ENCODE data around the gene ARG2. TPM values are rescaled to one million over a fixed set of nuclear protein-coding genes. Genes with fewer than 3 reads are reported as not detected.

ARG2 gene
- total RNA-seq, 4 donors from 2014 or later: 7.1 to 50.6 (median 17.7) TPM

GRCh38 chr14:67577181-67577808 lies 42.4 kb upstream of the ARG2 start:
- Histone ChIP-seq H3K4me1 (no peaks in the 10 kb centered on the region), H3K27me3 (no peaks in the 10 kb centered on the region), H3K27ac (no peak overlapping the region), H3K4me3 (no peak overlapping the region), H3K36me3 (peaks cover 0 to 34% (median 0%) of the 10 kb centered on the region in 3 donors), H3K9me3 (no peaks in the 10 kb centered on the region)
- TF ChIP-seq CTCF (IDR thresholded peaks at IDR 0.05): no peak
- no peak for TF ChIP-seq POLR2A (IDR thresholded peaks at IDR 0.05)
- no peak for DNase-seq
- intact Hi-C loops (cut with DNase I): no loop called here
- WGBS, 2 donors: 76 to 79% methylated on average over 8 to 12 of the region's 13 CpGs

GRCh38 chr14:67577909-67578749 lies 41.6 kb upstream of the ARG2 start:
- no peak for DNase-seq
- H3K4me1 ChIP-seq: no peaks in the 10 kb centered on the region
- H3K27ac ChIP-seq: no peak overlapping the region
- no peak for TF ChIP-seq CTCF (IDR thresholded peaks at IDR 0.05)
- TF ChIP-seq POLR2A (IDR thresholded peaks at IDR 0.05): no peak
- intact Hi-C loops (cut with DNase I): no loop called here
- no peaks in the 10 kb centered on the region for H3K27me3 ChIP-seq
- no peak overlapping the region for H3K4me3 ChIP-seq
- WGBS, 2 donors: 76 to 86% methylated on average over 9 to 12 of the region's 16 CpGs
- H3K9me3 ChIP-seq: no peaks in the 10 kb centered on the region
- H3K36me3 ChIP-seq: peaks cover 0 to 34% (median 0%) of the 10 kb centered on the region in 3 donors

GRCh38 chr14:67579040-67579439 lies 40.7 kb upstream of the ARG2 start:
- Histone ChIP-seq H3K9me3 (no peaks in the 10 kb centered on the region), H3K4me3 (no peak overlapping the region), H3K27me3 (no peaks in the 10 kb centered on the region), H3K4me1 (no peaks in the 10 kb centered on the region), H3K27ac (no peak overlapping the region), H3K36me3 (peaks cover 0 to 34% (median 0%) of the 10 kb centered on the region in 3 donors)
- intact Hi-C loops (cut with DNase I): no loop called here
- no peak for DNase-seq
- TF ChIP-seq CTCF (IDR thresholded peaks at IDR 0.05) (no peak), POLR2A (IDR thresholded peaks at IDR 0.05) (no peak)
- 83 to 87% methylated on average over 5 to 8 of the region's 15 CpGs for WGBS, 2 donors

GRCh38 chr14:67579636-67580035 lies 40.1 kb upstream of the ARG2 start:
- no peak for DNase-seq
- H3K4me3 ChIP-seq: no peak overlapping the region
- H3K9me3 ChIP-seq: no peaks in the 10 kb centered on the region
- H3K27me3 ChIP-seq: no peaks in the 10 kb centered on the region
- H3K36me3 ChIP-seq: peaks cover 0 to 34% (median 0%) of the 10 kb centered on the region in 3 donors
- TF ChIP-seq CTCF (IDR thresholded peaks at IDR 0.05): no peak
- TF ChIP-seq POLR2A (IDR thresholded peaks at IDR 0.05): no peak
- intact Hi-C loops (cut with DNase I): no loop called here
- WGBS, 2 donors: 74 to 100% methylated on average over 3 to 7 of the region's 7 CpGs
- no peaks in the 10 kb centered on the region for H3K4me1 ChIP-seq
- H3K27ac ChIP-seq: no peak overlapping the region

Data from esophagus squamous epithelium (tissue), 5 donors.